ENCODE results near the gene SLC39A11.

SLC39A11 gene

GRCh38 chr17:72872396-72872795, 220.1 kb downstream of the SLC39A11 start:
- Histone ChIP-seq H3K4me1 (ENCODE audit: control insufficient read depth, insufficient read depth, low read length) (no peaks in the 10 kb centered on the region), H3K27ac (ENCODE audit: insufficient read depth, low read depth, low read length, poor library complexity, severe bottlenecking) (no peak overlapping the region), H3K4me3 (ENCODE audit: insufficient read depth, low read depth, low read length) (no peak overlapping the region), H3K9me3 (ENCODE audit: control insufficient read depth, low read length) (no peaks in the 10 kb centered on the region), H3K27me3 (ENCODE audit: control insufficient read depth, insufficient read depth, low read length, poor library complexity, severe bottlenecking) (no peaks in the 10 kb centered on the region), H3K36me3 (ENCODE audit: control insufficient read depth, insufficient read depth, low read length) (no peaks in the 10 kb centered on the region)
- 92% methylated on average over 9 of the region's 9 CpGs for WGBS, 2 experiments

- WGBS, 2 experiments, result 92 to 96% methylated on average over 6 of the region's 6 CpGs
Observed at GRCh38 chr17:72870367-72870985, 222.0 kb downstream of the SLC39A11 start.

GRCh38 chr17:72869630-72870029, 222.9 kb downstream of the SLC39A11 start:
- Histone ChIP-seq H3K4me3 (ENCODE audit: insufficient read depth, low read depth, low read length) (no peak overlapping the region), H3K9me3 (ENCODE audit: control insufficient read depth, low read length) (no peaks in the 10 kb centered on the region), H3K4me1 (ENCODE audit: control insufficient read depth, insufficient read depth, low read length) (no peaks in the 10 kb centered on the region), H3K27ac (ENCODE audit: insufficient read depth, low read depth, low read length, poor library complexity, severe bottlenecking) (no peak overlapping the region), H3K27me3 (ENCODE audit: control insufficient read depth, insufficient read depth, low read length, poor library complexity, severe bottlenecking) (no peaks in the 10 kb centered on the region), H3K36me3 (ENCODE audit: control insufficient read depth, insufficient read depth, low read length) (no peaks in the 10 kb centered on the region)
- 96 to 97% methylated on average over 7 of the region's 7 CpGs for WGBS, 2 experiments

More at GRCh38 chr17:72870367-72870985, 222.0 kb downstream of the SLC39A11 start:
- Histone ChIP-seq H3K27ac (ENCODE audit: insufficient read depth, low read depth, low read length, poor library complexity, severe bottlenecking) (no peak overlapping the region), H3K36me3 (ENCODE audit: control insufficient read depth, insufficient read depth, low read length) (no peaks in the 10 kb centered on the region), H3K4me1 (ENCODE audit: control insufficient read depth, insufficient read depth, low read length) (no peaks in the 10 kb centered on the region), H3K4me3 (ENCODE audit: insufficient read depth, low read depth, low read length) (no peak overlapping the region), H3K27me3 (ENCODE audit: control insufficient read depth, insufficient read depth, low read length, poor library complexity, severe bottlenecking) (no peaks in the 10 kb centered on the region), H3K9me3 (ENCODE audit: control insufficient read depth, low read length) (no peaks in the 10 kb centered on the region)

- Histone ChIP-seq H3K4me3 (ENCODE audit: insufficient read depth, low read depth, low read length) (no peak overlapping the region), H3K27ac (ENCODE audit: insufficient read depth, low read depth, low read length, poor library complexity, severe bottlenecking) (no peak overlapping the region), H3K4me1 (ENCODE audit: control insufficient read depth, insufficient read depth, low read length) (peaks cover 5% of the 10 kb centered on the region), H3K36me3 (ENCODE audit: control insufficient read depth, insufficient read depth, low read length) (no peaks in the 10 kb centered on the region), H3K9me3 (ENCODE audit: control insufficient read depth, low read length) (no peaks in the 10 kb centered on the region), H3K27me3 (ENCODE audit: control insufficient read depth, insufficient read depth, low read length, poor library complexity, severe bottlenecking) (no peaks in the 10 kb centered on the region)
- WGBS, 2 experiments, result 93 to 96% methylated on average over 7 of the region's 8 CpGs
Observed at GRCh38 chr17:72865954-72866353, 226.5 kb downstream of the SLC39A11 start.

GRCh38 chr17:72863526-72864211, 228.8 kb downstream of the SLC39A11 start:
- Histone ChIP-seq H3K4me1 (ENCODE audit: control insufficient read depth, insufficient read depth, low read length) (peaks cover 5% of the 10 kb centered on the region), H3K27ac (ENCODE audit: insufficient read depth, low read depth, low read length, poor library complexity, severe bottlenecking) (no peak overlapping the region), H3K9me3 (ENCODE audit: control insufficient read depth, low read length) (no peaks in the 10 kb centered on the region), H3K27me3 (ENCODE audit: control insufficient read depth, insufficient read depth, low read length, poor library complexity, severe bottlenecking) (no peaks in the 10 kb centered on the region), H3K4me3 (ENCODE audit: insufficient read depth, low read depth, low read length) (no peak overlapping the region), H3K36me3 (ENCODE audit: control insufficient read depth, insufficient read depth, low read length) (no peaks in the 10 kb centered on the region)
- WGBS, 2 experiments, result 91 to 92% methylated on average over 11 of the region's 11 CpGs

GRCh38 chr17:72862276-72862999, 230.1 kb downstream of the SLC39A11 start:
- Histone ChIP-seq H3K27me3 (ENCODE audit: control insufficient read depth, insufficient read depth, low read length, poor library complexity, severe bottlenecking) (no peaks in the 10 kb centered on the region), H3K9me3 (ENCODE audit: control insufficient read depth, low read length) (no peaks in the 10 kb centered on the region), H3K27ac (ENCODE audit: insufficient read depth, low read depth, low read length, poor library complexity, severe bottlenecking) (no peak overlapping the region), H3K4me1 (ENCODE audit: control insufficient read depth, insufficient read depth, low read length) (peaks cover 5% of the 10 kb centered on the region), H3K4me3 (ENCODE audit: insufficient read depth, low read depth, low read length) (no peak overlapping the region), H3K36me3 (ENCODE audit: control insufficient read depth, insufficient read depth, low read length) (no peaks in the 10 kb centered on the region)
- 73 to 80% methylated on average over 7 of the region's 7 CpGs for WGBS, 2 experiments

- no peaks in the 10 kb centered on the region for H3K27me3 ChIP-seq (ENCODE audit: control insufficient read depth, insufficient read depth, low read length, poor library complexity, severe bottlenecking)
- H3K27ac ChIP-seq (ENCODE audit: insufficient read depth, low read depth, low read length, poor library complexity, severe bottlenecking), result no peak overlapping the region
- peaks cover 5% of the 10 kb centered on the region for H3K4me1 ChIP-seq (ENCODE audit: control insufficient read depth, insufficient read depth, low read length)
- H3K4me3 ChIP-seq (ENCODE audit: insufficient read depth, low read depth, low read length), result no peak overlapping the region
- no peaks in the 10 kb centered on the region for H3K9me3 ChIP-seq (ENCODE audit: control insufficient read depth, low read length)
- H3K36me3 ChIP-seq (ENCODE audit: control insufficient read depth, insufficient read depth, low read length), result no peaks in the 10 kb centered on the region
Observed at GRCh38 chr17:72861811-72862210, 230.7 kb downstream of the SLC39A11 start.

GRCh38 chr17:72860778-72861177, 231.7 kb downstream of the SLC39A11 start:
- Histone ChIP-seq H3K4me1 (ENCODE audit: control insufficient read depth, insufficient read depth, low read length) (peaks cover 5% of the 10 kb centered on the region), H3K4me3 (ENCODE audit: insufficient read depth, low read depth, low read length) (no peak overlapping the region), H3K9me3 (ENCODE audit: control insufficient read depth, low read length) (no peaks in the 10 kb centered on the region), H3K36me3 (ENCODE audit: control insufficient read depth, insufficient read depth, low read length) (no peaks in the 10 kb centered on the region), H3K27ac (ENCODE audit: insufficient read depth, low read depth, low read length, poor library complexity, severe bottlenecking) (no peak overlapping the region), H3K27me3 (ENCODE audit: control insufficient read depth, insufficient read depth, low read length, poor library complexity, severe bottlenecking) (no peaks in the 10 kb centered on the region)
- 95 to 99% methylated on average over 2 to 3 of the region's 5 CpGs for WGBS, 2 experiments

GRCh38 chr17:72858826-72859495, 233.5 kb downstream of the SLC39A11 start:
- Histone ChIP-seq H3K27me3 (ENCODE audit: control insufficient read depth, insufficient read depth, low read length, poor library complexity, severe bottlenecking) (no peaks in the 10 kb centered on the region), H3K9me3 (ENCODE audit: control insufficient read depth, low read length) (no peaks in the 10 kb centered on the region), H3K4me3 (ENCODE audit: insufficient read depth, low read depth, low read length) (no peak overlapping the region), H3K36me3 (ENCODE audit: control insufficient read depth, insufficient read depth, low read length) (no peaks in the 10 kb centered on the region), H3K4me1 (ENCODE audit: control insufficient read depth, insufficient read depth, low read length) (peaks cover 5% of the 10 kb centered on the region), H3K27ac (ENCODE audit: insufficient read depth, low read depth, low read length, poor library complexity, severe bottlenecking) (no peak overlapping the region)
